GM23338 (cell line): ENCODE data around the gene CLK1. TPM values are rescaled to one million over a fixed set of nuclear protein-coding genes. Genes with fewer than 3 reads are reported as not detected.

Experiments
- ATAC-seq: fragments of 200-7000 bp; cut with Tn5 transposase; 3 replicates; pipeline ENCODE4 v1.9.1; 2020
- DNase-seq: peaks from one replicate; pipeline ENCODE4 v3.0.0-alpha.2; 2015; ENCODE audit warnings: low spot score
- H2AFZ ChIP-seq: fragments of 200-600 bp; sonication (generic); 2 replicates; pipeline ENCODE4 v1.8.0; 2016; ENCODE audit warnings: antibody characterized with exemption, mild to moderate bottlenecking, moderate library complexity
- H3F3A ChIP-seq: fragments of 200-600 bp; sonication (generic); replicated peaks from 2 replicates; pipeline ENCODE4 v1.8.0; 2017; ENCODE audit warnings: antibody characterized with exemption, mixed run types, low read depth
- H3K27ac ChIP-seq: fragments of 200-600 bp; sonication (generic); 2 replicates; pipeline ENCODE4 v1.6.1; 2016; ENCODE audit warnings: low read depth
- H3K27me3 ChIP-seq: fragments of 200-600 bp; sonication (generic); 2 replicates; pipeline ENCODE4 v1.8.0; 2016; ENCODE audit warnings: mild to moderate bottlenecking, mixed run types, moderate library complexity; ENCODE audit not compliant: insufficient read depth
- H3K36me3 ChIP-seq: fragments of 200-600 bp; sonication (generic); 2 replicates; pipeline ENCODE4 v1.8.0; 2016; ENCODE audit warnings: mild to moderate bottlenecking; ENCODE audit not compliant: insufficient read depth
- H3K4me1 ChIP-seq: fragments of 200-600 bp; sonication (generic); 2 replicates; pipeline ENCODE4 v1.8.0; 2016; ENCODE audit warnings: mild to moderate bottlenecking, moderate library complexity; ENCODE audit not compliant: insufficient read depth
- H3K4me2 ChIP-seq: fragments of 200-600 bp; sonication (generic); 2 replicates; pipeline ENCODE4 v1.7.1; 2017; ENCODE audit warnings: mixed run types
- H3K4me3 ChIP-seq: fragments of 200-600 bp; sonication (generic); 2 replicates; pipeline ENCODE4 v1.6.1; 2016; ENCODE audit warnings: mixed run types
- H3K79me2 ChIP-seq: fragments of 200-600 bp; sonication (generic); replicated peaks from 2 replicates; pipeline ENCODE4 v1.8.0; 2017; ENCODE audit warnings: mild to moderate bottlenecking; ENCODE audit not compliant: insufficient read depth
- H3K9me2 ChIP-seq: fragments of 200-600 bp; sonication (generic); 2 replicates; pipeline ENCODE4 v1.8.0; 2017; ENCODE audit not compliant: insufficient read depth
- H4K20me1 ChIP-seq: fragments of 200-600 bp; sonication (generic); replicated peaks from 2 replicates; pipeline ENCODE4 v1.8.0; 2017; ENCODE audit warnings: mild to moderate bottlenecking; ENCODE audit not compliant: insufficient read depth
- H3K27ac Mint-ChIP-seq: 2 replicates; pipeline ENCODE4 v1.8.0; 2020; ENCODE audit warnings: inconsistent platforms, mild to moderate bottlenecking, moderate library complexity, mixed read lengths
- H3K27me3 Mint-ChIP-seq: 3 replicates; pipeline ENCODE4 v1.8.0; 2022; ENCODE audit warnings: low read depth, mild to moderate bottlenecking, moderate library complexity, mixed read lengths, inconsistent platforms; ENCODE audit not compliant: insufficient read depth, poor library complexity
- H3K36me3 Mint-ChIP-seq: 3 replicates; pipeline ENCODE4 v1.8.0; 2021; ENCODE audit warnings: low read depth, mild to moderate bottlenecking, inconsistent platforms, moderate library complexity, mixed read lengths
- H3K4me1 Mint-ChIP-seq: 3 replicates; pipeline ENCODE4 v1.8.0; 2020; ENCODE audit warnings: mild to moderate bottlenecking, inconsistent platforms, mixed read lengths
- H3K4me3 Mint-ChIP-seq: 3 replicates; pipeline ENCODE4 v1.8.0; 2021; ENCODE audit warnings: moderate library complexity, mild to moderate bottlenecking, inconsistent platforms, mixed read lengths
- H3K9me3 Mint-ChIP-seq: 3 replicates; pipeline ENCODE4 v1.8.0; 2020; ENCODE audit warnings: moderate library complexity, mild to moderate bottlenecking, inconsistent platforms, mixed read lengths
- CTCF ChIP-seq, 2 experiments: fragments of 200-600 bp in 1 of 2; sonication (generic) in 1 of 2; conservative IDR thresholded peaks; 2 replicates each; pipeline versions ENCODE4 v1.5.1 to v1.6.1; 2016 to 2017; ENCODE audit warnings: antibody characterized with exemption in 2 of 2, low read depth in 2 of 2, mild to moderate bottlenecking in 2 of 2, moderate library complexity in 1 of 2
- ETS1 ChIP-seq: IDR thresholded peaks from 2 replicates; pipeline ENCODE4 v1.6.1; 2016; ENCODE audit warnings: antibody characterized with exemption
- EZH2 ChIP-seq: fragments of 200-600 bp; sonication (generic); IDR thresholded peaks from one replicate; pipeline ENCODE4 v1.8.0; 2017; ENCODE audit warnings: antibody characterized with exemption, mild to moderate bottlenecking, low read depth; ENCODE audit not compliant: unreplicated experiment
- ZNF114 ChIP-seq: fragments of 250-450 bp; sonication (Bioruptor Pico); IDR thresholded peaks from 2 replicates; pipeline ENCODE4 v1.5.0; 2020; ENCODE audit warnings: mild to moderate bottlenecking, moderate library complexity
- ZNF331 ChIP-seq: fragments of 250-450 bp; sonication (Bioruptor Pico); IDR thresholded peaks from 2 replicates; pipeline ENCODE4 v1.5.0; 2020; ENCODE audit warnings: low read depth, mild to moderate bottlenecking, moderate library complexity
- polyA plus RNA-seq: library from polyadenylated mRNA; unstranded; fragments of >200 nt; fragmentation: Nextera tagmentation; extraction: Ambion mirVana; gene quantifications from 2 replicates; pipeline ENCODE4 v1.2.1, GENCODE V29; 2016
- small RNA-seq: library from RNA; depleted of rRNA; stranded (forward); fragments of <200 nt; gene quantifications from one replicate; pipeline ENCODE3, GENCODE V24; 2014; ENCODE audit warnings: low replicate concordance
- total RNA-seq: library from RNA; depleted of rRNA; stranded (reverse); fragments of >200 nt; shearing (Covaris generic); gene quantifications from 2 replicates; pipeline ENCODE4 v1.2.3, GENCODE V29; 2014; rRNA removed

Gene CLK1
- total and polyA plus RNA-seq, 2 experiments from 2014 or later: 26.7 to 36.0 TPM

- peaks cover 16% of the 10 kb centered on the region; the same call in 1 of the 2 replicates for H3K36me3 ChIP-seq
- peak overlapping the region; percentile 80; the same call in 1 of the 2 replicates for H2AFZ ChIP-seq
- no peak overlapping the region for H3K27ac ChIP-seq
- TF ChIP-seq ZNF331 (CRISPR knock-in tag) (no peak), ETS1 (no peak), ZNF114 (CRISPR knock-in tag) (no peak), EZH2 (no peak), CTCF (conservative IDR thresholded peaks at IDR 0.05; ENCODE audit: low read depth in 2 of 2) (no peak)
- Mint-ChIP-seq H3K27ac (no peak overlapping the region), H3K4me1 (peaks cover 20% of the 10 kb centered on the region), H3K27me3 (peaks cover 13% of the 10 kb centered on the region), H3K4me3 (no peak overlapping the region; the same call in 2 of the 3 replicates), H3K9me3 (no peaks in the 10 kb centered on the region), H3K36me3 (peaks cover 24% of the 10 kb centered on the region)
- ATAC-seq: no peak
- peaks cover 21% of the 10 kb centered on the region for H4K20me1 ChIP-seq
- no peaks in the 10 kb centered on the region for H3K9me2 ChIP-seq
- no peak overlapping the region for H3K4me2 ChIP-seq
- H3K79me2 ChIP-seq: peaks cover 29% of the 10 kb centered on the region
- no peak overlapping the region for H3K4me3 ChIP-seq
- no peak for DNase-seq
- peaks cover 4% of the 10 kb centered on the region; the same call in 1 of the 2 replicates for H3F3A ChIP-seq
- no peaks in the 10 kb centered on the region for H3K27me3 ChIP-seq
- peaks cover 18% of the 10 kb centered on the region for H3K4me1 ChIP-seq
These were observed 54.8 kb downstream of the CLK1 start for GRCh38 chr2:200809506-200810251.

Small RNA genes lying within 50 kb of the gene (small RNA-seq; reads per million reads assigned to genes)
- gene RF00019 (not detected), gene RNA5SP115 (not detected), gene RNU6-312P (not detected), gene RNU6-31P (2.3 reads per million, percentile 83 among the genes with 10 or more reads in this experiment), gene RNU6-762P (not detected)

Other genes starting within 250 kb of the CLK1 start
- 265 and 323 TPM in 2 replicates for gene BZW1, start 52.7 kb downstream of the CLK1 start, total RNA-seq
- gene BZW1, start 52.7 kb downstream of the CLK1 start, polyA plus RNA-seq: 105 and 118 TPM in 2 replicates
- gene PPIL3, start 24.4 kb upstream of the CLK1 start, total RNA-seq: 42.9 and 123 TPM in 2 replicates
- 42.1 and 54.0 TPM in 2 replicates for gene PPIL3, start 24.4 kb upstream of the CLK1 start, polyA plus RNA-seq
- 53.0 and 63.9 TPM in 2 replicates for gene NIF3L1, start 24.7 kb upstream of the CLK1 start, total RNA-seq
- gene NIF3L1, start 24.7 kb upstream of the CLK1 start, polyA plus RNA-seq: 62.8 and 70.8 TPM in 2 replicates
- 42.0 and 47.5 TPM in 2 replicates for gene ORC2, start 99.0 kb upstream of the CLK1 start, total RNA-seq
- gene ORC2, start 99.0 kb upstream of the CLK1 start, polyA plus RNA-seq: 26.0 and 26.1 TPM in 2 replicates
- gene HYCC2, start 207.0 kb upstream of the CLK1 start, total RNA-seq: 4.8 and 5.5 TPM in 2 replicates
- 2.2 and 2.4 TPM in 2 replicates for gene HYCC2, start 207.0 kb upstream of the CLK1 start, polyA plus RNA-seq
- 34.3 and 35.6 TPM in 2 replicates for gene NDUFB3, start 207.3 kb upstream of the CLK1 start, total RNA-seq
- gene NDUFB3, start 207.3 kb upstream of the CLK1 start, polyA plus RNA-seq: 199 and 230 TPM in 2 replicates